Liver (tissue), 3 donors: Measurements from ENCODE around the gene EIF4A2.

Experiments used
- CTCF ChIP-seq: fragments of 150-350 bp; IDR thresholded peaks from 2 replicates; pipeline ENCODE4 v1.5.1; 2017; ENCODE audit warnings: improper control_type of control experiment, low read depth, low read length; ENCODE audit not compliant: missing input control
- EGR1 ChIP-seq, 2 donors: IDR thresholded peaks; 2 replicates each; pipeline ENCODE4 v1.6.1; 2016 to 2018; ENCODE audit warnings: antibody characterized with exemption in 2 of 2, low read depth in 2 of 2
- GABPA ChIP-seq, 2 donors: IDR thresholded peaks in 1 of 2; conservative IDR thresholded peaks in 1 of 2; 2 replicates each; pipeline ENCODE4 v1.6.1; 2016; ENCODE audit warnings: antibody characterized with exemption in 2 of 2, mild to moderate bottlenecking in 1 of 2, moderate library complexity in 1 of 2
- SP1 ChIP-seq: IDR thresholded peaks from 2 replicates; pipeline ENCODE4 v1.6.1; 2018; ENCODE audit warnings: antibody characterized with exemption, mild to moderate bottlenecking
- donor health status: healthy.
- donor health status: healthy.

- TF ChIP-seq EGR1 (IDR thresholded peaks at IDR 0.05; ENCODE audit: low read depth in 2 of 2) (no peak), CTCF (no peak), GABPA (IDR thresholded peaks at IDR 0.05 in 1 of 2, conservative IDR thresholded peaks at IDR 0.05 in 1 of 2) (no peak), SP1 (no peak)
Measured at GRCh38 chr3:186824430-186825139, 41.2 kb downstream of the EIF4A2 start.
